SKM-1 treated with dmso at 0.1 percent for 144 hours (cell line): Measurements from ENCODE around the gene CA6.
"Not testable (repeated sequence)": the region's sequence is repeated elsewhere in the genome, so short reads cannot be mapped to it uniquely, and the experiment has no call there.

Experiments
- DNase-seq: peaks from one replicate; lab custom pipeline; 2025; ENCODE audit not compliant: unreplicated experiment; lab: John Stamatoyannopoulos, UW

The CA6 gene

DNA sequence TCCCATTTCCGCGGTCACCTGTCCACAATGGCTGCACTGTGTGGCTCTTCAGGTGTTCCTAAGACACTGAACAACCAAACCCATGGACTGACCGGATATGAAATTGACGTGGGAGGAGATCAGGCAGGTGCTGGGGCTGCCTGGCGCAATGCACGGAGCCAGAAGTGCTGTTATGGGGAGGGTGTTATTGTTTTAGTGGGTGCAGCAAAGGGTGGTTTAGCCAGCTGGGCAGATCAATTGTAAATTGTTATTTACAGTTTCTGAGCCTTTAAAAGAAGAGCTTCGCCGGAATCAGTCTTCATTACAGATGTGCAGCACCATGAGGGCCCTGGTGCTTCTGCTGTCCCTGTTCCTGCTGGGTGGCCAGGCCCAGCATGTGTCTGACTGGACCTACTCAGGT lies at the start of gene CA6:
CA6 (plus strand) TSS at position 301 of the 400 bp plus-strand sequence; CDS start at position 320, 19 bp downstream.
- no peak for DNase-seq

DNA sequence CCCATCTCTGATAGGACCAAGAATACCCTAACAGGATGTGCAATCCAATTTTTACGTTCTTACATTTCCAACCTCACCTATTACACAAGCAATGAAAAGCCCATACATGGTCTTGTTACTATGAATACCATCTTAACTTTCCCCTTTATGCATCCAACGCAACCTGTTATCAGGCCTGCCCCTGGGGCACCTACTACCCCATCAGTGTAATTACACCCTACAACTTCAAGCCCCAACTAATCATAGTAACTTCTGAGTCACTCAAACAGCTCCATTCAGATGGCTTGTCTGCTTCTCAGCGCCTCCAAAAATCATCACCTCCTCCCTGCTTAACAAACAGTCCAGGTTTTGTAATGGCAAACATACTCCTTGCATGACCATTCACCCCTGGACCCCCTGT lies 48.9 kb upstream of the CA6 start:
- DNase-seq = peak; percentile 66

DNA sequence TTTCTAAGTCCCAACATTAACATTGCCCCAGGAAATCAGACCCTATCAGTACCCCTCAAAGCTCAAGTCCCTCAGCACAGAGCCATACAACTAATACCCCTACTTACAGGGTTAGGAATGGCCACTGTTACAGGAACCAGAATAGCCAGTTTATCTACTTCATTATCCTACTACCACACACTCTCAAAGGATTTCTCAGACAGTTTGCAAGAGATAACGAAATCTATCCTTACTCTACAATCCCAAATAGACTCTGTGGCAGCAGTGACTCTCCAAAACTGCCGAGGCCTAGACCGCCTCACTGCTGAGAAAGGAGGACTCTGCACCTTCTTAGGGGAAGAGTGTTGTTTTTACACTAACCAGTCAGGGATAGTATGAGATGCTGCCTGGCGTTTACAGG lies 48.2 kb upstream of the CA6 start:
- not testable (repeated sequence) for DNase-seq

DNA sequence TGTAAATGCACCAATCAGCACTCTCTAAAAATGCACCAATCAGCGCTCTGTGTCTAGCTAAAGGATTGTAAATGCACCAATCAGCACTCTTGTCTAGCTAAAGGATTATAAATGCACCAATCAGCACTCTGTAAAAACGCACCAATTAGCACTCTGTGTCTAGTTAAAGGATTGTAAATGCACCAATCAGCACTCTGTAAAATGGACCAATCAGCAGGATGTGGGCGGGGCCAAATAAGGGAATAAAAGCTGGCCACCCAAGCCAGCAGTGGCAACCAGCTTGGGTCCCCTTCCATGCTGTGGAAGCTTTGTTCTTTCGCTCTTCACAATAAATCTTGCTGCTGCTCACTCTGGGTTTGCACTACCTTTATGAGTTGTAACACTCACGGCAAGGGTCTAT lies 47.2 kb upstream of the CA6 start:
- DNase-seq = not testable (repeated sequence)

DNA sequence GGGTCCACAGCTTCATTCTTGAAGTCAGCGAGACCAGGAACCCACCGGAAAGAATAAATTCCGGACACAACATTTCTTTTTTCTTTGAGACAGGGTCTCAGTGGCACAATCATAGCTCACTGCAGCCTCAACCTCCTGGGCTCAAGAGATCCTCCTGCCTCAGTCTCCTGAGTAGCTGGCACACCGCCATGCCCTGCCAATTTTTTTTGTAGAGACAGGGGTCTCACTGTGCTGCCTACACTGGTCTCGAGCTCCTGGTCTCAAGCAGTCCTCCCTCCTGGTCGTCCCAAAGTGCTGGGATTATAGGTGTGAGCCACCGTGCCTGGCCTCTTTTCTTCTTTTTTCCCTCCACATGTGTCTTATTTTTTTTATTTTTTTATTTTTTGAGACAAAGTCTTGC lies 46.6 kb upstream of the CA6 start:
- DNase-seq = no peak

DNA sequence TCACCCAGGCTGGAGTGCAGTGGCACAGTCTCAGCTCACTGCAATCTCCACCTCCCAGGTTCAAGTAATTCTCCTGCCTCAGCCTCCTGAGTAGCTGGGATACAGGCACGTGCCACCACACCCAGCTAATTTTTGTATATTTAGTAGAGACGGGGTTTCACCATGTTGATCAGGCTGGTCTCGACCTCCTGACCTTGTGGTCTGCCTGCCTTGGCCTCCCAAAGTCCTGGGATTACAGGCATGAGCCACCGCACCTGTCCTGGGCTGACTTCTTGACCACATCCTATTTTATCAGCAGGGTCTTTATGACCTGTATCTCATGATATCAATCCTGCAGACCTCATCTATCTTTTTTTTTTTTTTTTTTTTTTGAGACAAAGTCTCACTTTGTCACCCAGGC lies 45.0 kb upstream of the CA6 start:
- not testable (repeated sequence) for DNase-seq

DNA sequence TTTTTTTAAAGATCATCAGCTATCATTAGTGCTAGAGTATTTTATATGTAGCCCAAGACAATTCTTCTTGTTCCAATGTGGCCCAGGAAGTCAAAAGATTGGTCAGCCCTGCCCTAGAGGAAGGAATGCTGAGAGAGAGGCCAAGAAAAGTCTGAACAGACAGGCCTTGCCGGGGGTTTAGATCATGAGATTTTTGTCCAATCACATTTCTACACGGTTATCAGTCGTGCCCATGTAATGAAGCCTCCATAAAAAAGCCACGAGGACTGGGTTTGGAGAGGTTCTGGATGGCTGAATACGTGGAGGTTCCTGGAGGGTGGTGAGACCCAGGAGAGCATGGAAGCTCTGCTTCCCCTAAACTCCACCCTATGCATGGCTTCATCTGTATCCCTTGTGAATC lies 42.9 kb upstream of the CA6 start:
- no peak for DNase-seq

DNA sequence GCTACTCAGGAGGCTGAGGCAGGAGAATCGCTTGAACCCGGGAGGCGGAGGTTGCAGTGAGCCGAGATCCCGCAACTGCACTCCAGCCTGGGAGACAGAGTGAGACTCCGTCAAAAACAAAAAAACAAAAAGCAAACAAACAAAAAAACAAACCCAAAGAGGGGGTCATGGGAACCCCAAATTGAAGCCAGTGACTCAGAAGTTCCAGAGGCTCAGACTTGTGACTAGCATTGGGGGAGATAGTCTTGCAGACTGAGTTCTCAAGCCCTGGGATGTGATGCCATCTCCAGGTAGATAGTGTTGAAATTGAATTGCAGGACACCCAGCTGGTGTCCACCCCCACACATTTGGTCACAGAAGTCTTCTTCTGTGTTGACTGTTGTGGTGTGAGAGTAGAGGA lies 42.3 kb upstream of the CA6 start:
- DNase-seq = no peak

DNA sequence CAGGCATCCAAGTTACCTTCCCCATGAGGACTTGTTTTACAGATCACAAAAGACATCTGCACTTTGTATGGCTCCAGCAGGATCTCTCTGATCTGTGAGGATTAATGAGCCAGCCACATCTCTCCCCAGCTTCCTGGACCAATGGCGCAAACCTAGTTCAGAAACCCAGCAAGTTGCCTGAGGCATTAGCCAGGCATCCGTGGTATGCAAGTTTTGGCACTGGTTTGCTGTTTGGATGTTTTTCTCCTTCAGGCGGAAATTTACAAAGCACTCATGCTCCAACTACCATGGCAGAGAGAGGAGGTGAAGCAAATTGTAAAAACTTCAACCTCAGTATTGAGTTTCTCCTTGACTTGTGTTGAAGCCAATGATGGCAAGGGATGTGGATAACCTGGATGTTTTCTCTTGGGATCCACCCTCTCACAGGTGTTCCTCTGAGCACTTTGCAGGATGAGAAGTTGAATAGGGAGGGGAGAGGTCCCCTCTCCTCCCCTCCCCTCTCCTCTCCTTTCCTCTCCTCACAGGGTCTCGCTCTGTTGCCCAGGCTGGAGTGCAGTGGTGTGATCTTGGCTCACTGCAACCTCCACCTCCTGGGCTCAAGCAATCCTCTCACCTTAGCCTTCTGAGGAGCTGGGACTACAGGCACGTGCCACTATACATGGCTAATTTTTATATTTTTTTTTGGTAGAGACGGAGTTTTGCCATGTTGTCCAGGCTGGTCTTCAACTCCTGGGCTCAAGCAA lies 41.6 kb upstream of the CA6 start:
- no peak for DNase-seq

DNA sequence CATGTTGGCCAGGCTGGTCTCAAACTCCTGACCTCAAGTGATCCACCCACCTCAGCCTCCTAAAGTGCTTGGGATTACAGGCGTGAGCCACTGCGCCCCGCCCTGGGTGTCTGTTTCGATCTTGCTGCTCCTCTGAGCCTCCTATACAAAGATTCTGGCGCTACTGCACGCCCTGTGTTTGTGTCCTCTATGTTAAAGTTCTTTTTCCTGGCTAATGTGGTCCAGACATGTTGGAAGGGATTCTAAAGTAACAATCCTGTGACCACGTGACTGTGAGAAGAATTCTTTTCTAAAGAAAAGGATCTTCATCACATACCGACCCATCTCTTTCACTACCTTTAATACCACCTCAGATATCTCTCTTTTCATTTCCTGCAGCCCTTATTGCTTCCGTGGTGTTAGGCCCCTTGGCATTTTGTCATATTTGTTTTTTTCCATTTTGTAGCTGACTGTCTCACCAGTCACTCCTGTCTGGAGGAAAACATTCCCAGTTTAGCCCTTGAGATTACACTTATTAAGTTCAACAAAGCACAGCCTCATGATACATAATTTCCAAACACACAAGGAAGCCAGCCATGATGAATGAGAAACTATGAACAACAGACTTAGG lies 40.0 kb upstream of the CA6 start:
- DNase-seq = no peak

DNA sequence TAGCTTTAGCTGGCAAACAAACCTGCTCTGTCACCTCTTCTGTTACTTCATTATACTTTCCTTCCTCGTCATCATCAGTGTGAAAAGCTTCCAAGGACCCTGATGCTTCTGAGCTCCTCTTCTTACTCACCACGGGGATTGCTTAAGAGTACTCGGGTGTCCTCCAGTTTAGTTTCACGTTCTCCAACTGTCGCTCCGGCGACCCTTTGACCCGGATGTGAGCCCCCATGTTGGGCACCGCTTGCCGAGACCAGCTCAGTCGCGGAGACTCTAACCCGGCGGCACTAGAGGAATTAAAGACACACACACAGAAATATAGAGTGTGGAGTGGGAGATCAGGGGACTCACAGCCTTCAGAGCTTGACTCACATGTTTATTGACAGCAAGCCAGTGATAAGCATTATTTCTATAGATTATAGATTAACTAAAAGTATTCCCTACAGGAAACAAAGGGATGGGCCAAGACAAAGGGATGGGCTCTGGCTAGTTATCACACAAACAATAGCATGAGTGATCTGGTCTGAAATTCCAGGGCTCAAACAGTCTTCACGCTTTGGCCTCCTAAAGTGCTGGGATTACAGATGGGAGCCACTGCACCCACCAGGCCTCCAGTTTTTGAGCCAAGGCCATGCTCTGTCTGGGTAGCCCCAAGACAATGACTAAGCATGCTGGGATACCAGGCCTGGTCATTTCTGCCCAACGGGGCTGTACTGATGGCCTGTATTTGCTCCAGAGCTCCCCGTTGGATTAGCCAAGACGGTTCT lies 37.1 kb upstream of the CA6 start:
- DNase-seq = peak; percentile 32

DNA sequence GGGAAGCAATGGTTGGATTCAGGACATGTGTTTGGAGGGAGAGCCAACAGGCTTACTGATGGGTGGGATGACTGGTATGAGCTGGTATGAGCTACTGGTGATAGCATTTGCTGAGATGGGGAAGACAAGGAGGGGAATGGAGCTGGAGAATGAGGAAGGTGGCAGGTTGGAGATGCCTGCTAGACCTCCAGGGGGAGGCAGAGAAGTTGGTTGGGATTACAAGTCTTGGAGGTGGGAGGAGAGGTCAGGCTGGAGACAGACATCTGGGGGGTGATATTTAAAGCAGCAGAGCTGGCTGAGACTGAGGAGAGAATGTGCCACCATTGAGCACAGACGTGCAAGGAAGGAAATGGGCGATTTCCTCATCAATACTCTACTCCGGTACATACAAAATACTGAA lies 35.3 kb upstream of the CA6 start:
- DNase-seq = no peak

DNA sequence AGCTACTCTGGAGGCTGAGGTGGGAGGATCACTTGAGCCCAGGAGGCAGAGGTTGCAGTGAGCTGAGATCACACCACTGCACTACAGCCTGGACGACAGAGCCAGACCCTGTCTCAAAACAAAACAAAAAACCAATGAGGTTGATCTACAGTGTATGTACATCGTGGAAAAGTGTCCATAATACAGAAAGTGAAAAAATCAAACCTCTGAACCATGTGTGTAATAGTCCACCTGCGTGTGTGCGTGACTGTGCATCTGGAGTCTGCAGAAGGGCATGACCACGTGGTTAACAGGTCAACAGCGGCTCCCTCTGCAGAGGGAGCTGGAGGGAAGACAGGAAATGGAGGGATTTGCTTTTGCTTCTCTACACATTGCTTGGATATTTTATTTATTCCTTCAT lies 34.8 kb upstream of the CA6 start:
- DNase-seq = no peak

DNA sequence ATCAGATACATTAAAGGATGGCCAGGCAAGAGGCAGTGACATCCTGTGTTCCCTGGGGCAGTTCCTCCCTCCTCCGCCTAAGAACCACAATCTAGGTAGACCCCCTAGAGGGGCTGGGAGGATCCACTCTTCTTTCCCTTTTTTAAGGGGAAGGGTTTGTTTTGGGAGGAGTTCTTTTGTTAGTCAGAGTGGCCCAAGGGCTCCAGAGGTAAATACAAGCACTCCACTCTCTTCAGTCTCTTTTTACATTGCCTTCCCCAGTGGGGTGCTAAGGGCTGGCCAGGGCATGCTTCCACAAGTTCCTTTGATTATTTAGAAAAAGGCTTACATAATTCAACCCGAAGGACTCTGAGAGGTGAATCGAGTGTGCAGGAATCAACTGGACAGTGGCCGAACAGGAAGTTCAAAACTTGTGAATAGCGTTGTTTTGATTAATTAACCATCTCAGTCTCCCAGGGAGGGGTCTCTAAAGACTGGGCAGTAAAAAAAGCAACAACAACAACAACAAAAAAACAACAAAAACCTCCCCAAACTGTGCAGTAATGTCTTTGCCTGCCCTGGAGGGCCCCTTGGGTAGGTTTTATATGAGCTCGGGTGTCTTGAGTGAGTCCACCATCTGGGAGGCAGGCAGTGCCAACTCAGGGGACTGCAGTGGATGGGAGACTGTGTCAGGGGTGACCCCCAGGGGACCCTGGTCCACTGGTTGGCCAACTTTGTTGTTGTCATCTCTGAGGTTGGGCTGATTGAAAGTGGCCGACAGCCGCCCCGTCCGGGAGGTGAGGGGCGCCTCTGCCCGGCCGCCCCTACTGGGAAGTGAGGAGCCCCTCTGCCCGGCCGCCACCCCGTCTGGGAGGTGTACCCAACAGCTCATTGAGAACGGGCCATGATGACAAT lies 34.0 kb upstream of the CA6 start:
- no peak for DNase-seq

DNA sequence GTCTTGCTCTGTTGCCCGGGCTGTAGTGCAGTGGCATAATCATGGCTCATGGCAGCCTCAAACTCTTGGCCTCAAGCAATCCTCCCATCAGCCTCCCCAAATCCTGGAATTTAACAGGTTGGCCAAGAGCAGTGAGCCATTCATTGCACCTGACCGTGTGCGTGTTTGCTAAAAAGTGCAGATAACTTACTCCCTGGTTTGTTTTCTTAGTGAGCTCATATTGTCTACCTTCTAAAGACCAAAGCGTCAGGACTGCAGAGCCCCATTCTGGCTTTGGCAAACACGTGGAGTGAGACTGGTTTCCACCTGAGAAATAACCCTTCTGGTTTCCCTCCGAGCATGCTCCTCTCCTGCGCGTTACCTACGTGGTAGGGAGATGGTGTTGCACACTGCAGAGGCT lies 32.2 kb upstream of the CA6 start:
- no peak for DNase-seq

DNA sequence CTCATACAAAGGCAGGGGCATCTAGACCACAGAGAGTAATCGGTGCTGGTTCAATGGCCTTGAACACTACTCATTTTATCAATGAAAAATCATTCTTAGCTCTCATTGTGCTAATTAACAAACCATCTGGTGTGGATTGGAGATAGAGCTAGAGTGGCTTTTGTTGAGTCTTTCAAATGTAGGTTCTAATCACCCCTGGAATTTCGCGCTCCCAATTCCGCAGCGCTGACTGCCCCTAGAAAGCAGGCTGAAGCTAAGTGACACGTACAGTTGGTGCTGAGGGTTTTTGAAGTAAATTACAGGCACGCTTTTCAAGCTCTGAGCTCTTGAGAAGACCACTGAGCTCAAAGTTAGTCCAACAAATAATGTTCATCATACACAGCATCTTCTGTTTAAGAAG lies 31.2 kb upstream of the CA6 start:
- no peak for DNase-seq

DNA sequence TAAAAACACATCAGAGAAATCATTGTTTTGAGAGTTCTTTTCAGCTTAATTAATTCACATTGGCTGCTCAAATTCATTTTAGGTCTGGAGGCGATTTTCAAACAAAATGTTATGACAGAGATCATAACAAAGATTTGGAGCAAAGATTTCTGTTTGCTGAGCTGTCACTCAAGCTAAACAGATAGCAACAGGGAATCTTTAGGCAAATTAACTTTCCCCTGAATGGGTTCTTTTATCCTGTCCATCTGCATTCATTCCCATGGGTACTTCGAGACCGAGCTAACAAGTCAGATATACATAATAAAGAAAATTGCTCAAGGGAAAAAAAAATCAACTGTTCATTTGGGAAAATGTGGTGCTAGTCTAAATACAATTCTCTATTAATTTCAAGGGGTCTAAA lies 30.2 kb upstream of the CA6 start:
- DNase-seq = no peak

DNA sequence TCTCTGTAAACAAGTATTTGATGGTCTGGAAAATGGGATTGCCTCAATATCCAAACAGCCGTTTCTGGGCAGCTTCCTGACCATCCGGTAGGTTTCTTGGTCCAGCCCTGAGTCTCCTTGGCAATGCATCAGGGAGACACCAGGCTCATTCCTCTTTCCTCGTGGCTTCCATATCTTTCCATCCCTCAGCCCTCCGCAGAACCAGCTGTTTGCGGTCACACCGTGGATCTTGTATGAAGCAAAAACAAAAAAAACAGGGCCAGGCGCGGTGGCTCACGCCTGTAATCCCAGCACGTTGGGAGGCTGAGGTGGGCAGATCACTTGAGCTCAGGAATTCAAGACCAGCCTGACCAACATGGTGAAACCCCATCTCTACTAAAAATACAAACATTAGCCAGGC lies 28.1 kb upstream of the CA6 start:
- not testable (repeated sequence) for DNase-seq

DNA sequence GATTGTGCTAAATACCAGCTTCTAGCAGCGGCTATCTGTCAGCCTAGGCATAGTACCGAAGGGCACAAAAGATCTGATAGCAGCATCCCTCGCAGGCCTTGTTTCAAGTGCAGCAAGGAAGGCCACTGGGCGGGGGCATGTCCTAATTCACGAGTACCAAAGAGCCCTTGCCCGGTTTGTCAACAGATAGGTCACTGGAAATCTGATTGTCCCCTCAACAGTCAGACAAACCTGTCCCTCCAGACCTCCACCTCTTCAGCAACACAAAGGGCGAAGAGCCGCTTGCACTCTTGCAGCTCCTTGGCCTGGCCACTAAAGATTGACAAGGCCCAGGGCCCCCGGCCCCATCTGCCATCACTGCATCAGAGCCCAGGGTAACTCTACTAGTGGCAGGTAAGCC lies 22.7 kb upstream of the CA6 start:
- DNase-seq = no peak

DNA sequence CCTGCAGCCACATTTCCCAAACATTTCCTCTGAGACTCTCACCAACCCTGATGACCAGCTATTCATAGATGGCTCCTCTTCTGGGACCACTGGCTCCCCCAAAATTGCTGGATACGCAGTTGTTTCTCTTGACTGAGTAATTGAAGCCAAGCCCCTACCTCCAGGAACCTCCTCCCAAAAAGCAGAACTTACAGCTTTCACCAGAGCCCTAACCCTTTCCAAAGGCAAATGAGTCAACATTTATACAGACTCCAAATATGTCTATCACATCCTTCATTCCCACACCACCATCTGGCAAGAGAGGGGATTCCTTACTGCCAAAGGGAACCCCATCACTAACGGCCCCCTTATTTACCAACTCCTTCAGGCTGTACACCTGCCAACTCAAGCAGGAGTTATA lies 20.3 kb upstream of the CA6 start:
- peak; percentile 53 for DNase-seq

DNA sequence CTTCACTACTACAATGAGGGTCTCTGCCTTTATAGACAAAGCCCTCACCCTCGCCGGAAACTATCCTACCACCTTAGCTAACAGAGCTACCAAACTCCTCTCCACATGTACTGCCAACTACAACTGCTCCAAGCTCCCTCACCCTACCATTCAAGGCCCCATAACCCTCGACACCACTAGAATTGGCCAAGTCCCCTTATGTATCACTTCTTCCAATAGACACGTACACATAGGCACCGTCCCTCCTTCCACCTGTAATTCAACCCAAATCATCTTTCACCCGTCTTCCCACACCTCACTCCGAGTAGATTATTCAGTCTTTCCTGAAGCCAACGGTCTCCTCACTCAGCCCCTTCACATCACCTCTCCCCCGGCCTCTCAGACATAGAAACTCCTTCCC lies 19.7 kb upstream of the CA6 start:
- no peak for DNase-seq
